H1 (cell line): ENCODE measurements around the gene EVC2. TPM values are rescaled to one million over a fixed set of nuclear protein-coding genes. Genes with fewer than 3 reads are reported as not detected.

ENCODE experiments used
- CTCF ChIA-PET: fragments of 300-600 bp; sonication (Branson Sonifier 250); formaldehyde crosslinking; loops from one replicate; lab custom pipeline; 2021; ENCODE audit not compliant: partially characterized antibody; lab: Charles Lee
- POLR2A ChIA-PET: fragments of 300-600 bp; sonication (Branson Sonifier 250); formaldehyde crosslinking; loops from one replicate; lab custom pipeline; 2021; ENCODE audit warnings: inconsistent platforms; ENCODE audit not compliant: partially characterized antibody; lab: Charles Lee
- DNase-seq, 2 experiments: peaks; one replicate each; pipeline versions ENCODE4 v3.0.0 to v3.0.0-alpha.2; 2010 to 2022; ENCODE audit warnings: low spot score in 2 of 2, low read depth in 1 of 2, mixed read lengths in 1 of 2
- FAIRE-seq: peaks from 2 replicates; lab custom pipeline; 2011; peaks lifted over from hg19 to GRCh38; lab: Jason Lieb, UNC
- H2AFZ ChIP-seq: 2 replicates; pipeline ENCODE4 v1.8.1; 2012; ENCODE audit warnings: low read length, inconsistent platforms
- H2AK5ac ChIP-seq: 2 replicates; pipeline ENCODE4 v1.6.1; 2013; ENCODE audit warnings: low read depth, low read length
- H2BK120ac ChIP-seq: replicated peaks from 2 replicates; pipeline ENCODE3; 2013; ENCODE audit warnings: low read depth, low read length, inconsistent platforms
- H2BK12ac ChIP-seq: 2 replicates; pipeline ENCODE4 v1.6.1; 2013; ENCODE audit warnings: low read depth, low read length
- H2BK15ac ChIP-seq: 2 replicates; pipeline ENCODE4 v1.6.1; 2013; ENCODE audit warnings: low read length
- H2BK20ac ChIP-seq: 2 replicates; pipeline ENCODE4 v1.6.1; 2013; ENCODE audit warnings: low read length
- H2BK5ac ChIP-seq: 2 replicates; pipeline ENCODE4 v1.6.1; 2013; ENCODE audit warnings: low read depth, low read length
- H3K14ac ChIP-seq: 2 replicates; pipeline ENCODE4 v1.6.1; 2013; ENCODE audit warnings: inconsistent platforms; ENCODE audit not compliant: insufficient read length
- H3K18ac ChIP-seq: 2 replicates; pipeline ENCODE4 v1.6.1; 2013; ENCODE audit warnings: low read length; ENCODE audit errors: extremely low read depth
- H3K23ac ChIP-seq: 2 replicates; pipeline ENCODE4 v1.6.1; 2013; ENCODE audit warnings: inconsistent platforms; ENCODE audit not compliant: insufficient read length
- H3K23me2 ChIP-seq: 2 replicates; pipeline ENCODE4 v1.6.1; 2013; ENCODE audit warnings: low read depth, low read length
- H3K27ac ChIP-seq: 2 replicates; pipeline ENCODE4 v1.6.1; 2011; ENCODE audit warnings: low read depth, low read length, inconsistent platforms
- H3K27me3 ChIP-seq, 4 experiments: replicated peaks in 1 of 4; 1 replicate in 1 of 4; 2 replicates in 3 of 4; pipeline versions ENCODE4 v1.6.1 to v1.8.1; 2011 to 2013; ENCODE audit warnings: low read length in 3 of 4, mild to moderate bottlenecking in 3 of 4, inconsistent platforms in 2 of 4, mixed read lengths in 2 of 4, moderate library complexity in 1 of 4; ENCODE audit not compliant: control insufficient read depth in 3 of 4, insufficient read depth in 3 of 4; ENCODE audit errors: extremely low read depth in 1 of 4
- H3K36me3 ChIP-seq, 4 experiments: 2 replicates each; pipeline versions ENCODE4 v1.6.1 to v1.8.1; 2011 to 2013; ENCODE audit warnings: mild to moderate bottlenecking in 4 of 4, low read length in 3 of 4, moderate library complexity in 2 of 4, control low read depth in 1 of 4, inconsistent platforms in 1 of 4; ENCODE audit not compliant: insufficient read depth in 4 of 4, control insufficient read depth in 2 of 4
- H3K4ac ChIP-seq: replicated peaks from 2 replicates; pipeline ENCODE3; 2013; ENCODE audit warnings: low read length, low read depth, mixed read lengths, inconsistent platforms; ENCODE audit not compliant: insufficient read length
- H3K4me1 ChIP-seq, 4 experiments: replicated peaks in 1 of 4; 1 replicate in 1 of 4; 2 replicates in 3 of 4; pipeline versions ENCODE4 v1.6.1 to v1.8.1; 2011 to 2013; ENCODE audit warnings: low read length in 3 of 4, inconsistent platforms in 2 of 4, mixed read lengths in 1 of 4; ENCODE audit not compliant: insufficient read depth in 4 of 4, control insufficient read depth in 3 of 4
- H3K4me2 ChIP-seq, 2 experiments: 2 replicates each; pipeline versions ENCODE4 v1.6.1 to v1.8.1; 2011 to 2013; ENCODE audit warnings: low read depth in 2 of 2, low read length in 2 of 2, control low read depth in 1 of 2, inconsistent platforms in 1 of 2, mild to moderate bottlenecking in 1 of 2; ENCODE audit not compliant: insufficient read depth in 1 of 2
- H3K4me3 ChIP-seq, 4 experiments: fragments of 200-600, 300-600 bp in 1 of 4; sonication (generic), shearing (Covaris generic), sonication (Bioruptor Twin) in 1 of 4; 2 replicates each; pipeline versions ENCODE4 v1.5.1 to v1.8.1; 2011 to 2016; ENCODE audit warnings: low read length in 4 of 4, low read depth in 3 of 4, control low read depth in 2 of 4, inconsistent platforms in 2 of 4, mild to moderate bottlenecking in 2 of 4, mixed read lengths in 1 of 4, moderate library complexity in 1 of 4; ENCODE audit not compliant: insufficient read depth in 2 of 4; ENCODE audit errors: extremely low read depth in 1 of 4
- H3K56ac ChIP-seq: replicated peaks from 2 replicates; pipeline ENCODE3; 2013; ENCODE audit warnings: low read depth, mild to moderate bottlenecking, mixed read lengths, low read length, inconsistent platforms; ENCODE audit not compliant: insufficient read length
- H3K79me1 ChIP-seq: 2 replicates; pipeline ENCODE4 v1.6.1; 2013; ENCODE audit warnings: low read depth, low read length, control low read depth
- H3K79me2 ChIP-seq, 2 experiments: 2 replicates each; pipeline versions ENCODE4 v1.6.1 to v1.8.1; 2012 to 2013; ENCODE audit warnings: low read length in 2 of 2, mild to moderate bottlenecking in 2 of 2, inconsistent platforms in 1 of 2; ENCODE audit not compliant: insufficient read depth in 2 of 2, control insufficient read depth in 1 of 2
- H3K9ac ChIP-seq, 4 experiments: replicated peaks in 1 of 4; 1 replicate in 1 of 4; 2 replicates in 3 of 4; pipeline versions ENCODE4 v1.6.1 to v1.8.1; 2011 to 2013; ENCODE audit warnings: low read depth in 3 of 4, low read length in 3 of 4, control low read depth in 2 of 4, mild to moderate bottlenecking in 2 of 4, moderate library complexity in 2 of 4, inconsistent platforms in 1 of 4; ENCODE audit errors: extremely low read depth in 1 of 4
- H3K9me3 ChIP-seq, 2 experiments: 2 replicates each; pipeline versions ENCODE4 v1.6.1 to v1.8.1; 2012 to 2013; ENCODE audit warnings: mild to moderate bottlenecking in 2 of 2, moderate library complexity in 2 of 2, control low read depth in 1 of 2, inconsistent platforms in 1 of 2, low read depth in 1 of 2, low read length in 1 of 2, mixed read lengths in 1 of 2; ENCODE audit not compliant: insufficient read depth in 2 of 2
- H4K20me1 ChIP-seq, 2 experiments: replicated peaks in 1 of 2; 2 replicates each; pipeline versions ENCODE3 to v1.8.1; 2011 to 2013; ENCODE audit warnings: inconsistent platforms in 2 of 2, low read length in 2 of 2, mild to moderate bottlenecking in 1 of 2; ENCODE audit not compliant: insufficient read depth in 2 of 2, control insufficient read depth in 1 of 2
- H4K5ac ChIP-seq: 2 replicates; pipeline ENCODE4 v1.6.1; 2013; ENCODE audit warnings: low read length, low read depth, mixed read lengths, inconsistent platforms; ENCODE audit not compliant: insufficient read length
- H4K8ac ChIP-seq: 2 replicates; pipeline ENCODE4 v1.8.0; 2013; ENCODE audit warnings: mild to moderate bottlenecking, moderate library complexity, low read length, inconsistent platforms; ENCODE audit not compliant: insufficient read depth; ENCODE audit errors: extremely low read depth
- H4K91ac ChIP-seq: replicated peaks from 2 replicates; pipeline ENCODE3; 2013; ENCODE audit warnings: low read length, mixed read lengths, inconsistent platforms; ENCODE audit not compliant: insufficient read length
- ATF2 ChIP-seq: IDR thresholded peaks from 2 replicates; pipeline ENCODE4 v1.6.1; 2012; ENCODE audit warnings: low read length, inconsistent platforms
- CBX8 ChIP-seq: fragments of 300-800, 300-1000 bp; sonication (generic); IDR thresholded peaks from 2 replicates; pipeline ENCODE4 v1.7.1; 2016; ENCODE audit warnings: low read depth, low read length, borderline replicate concordance
- CEBPB ChIP-seq: IDR thresholded peaks from 2 replicates; pipeline ENCODE4 v1.6.1; 2012; ENCODE audit warnings: low read depth, low read length
- E2F6 ChIP-seq: IDR thresholded peaks from 2 replicates; pipeline ENCODE4 v1.6.1; 2012; ENCODE audit warnings: inconsistent platforms
- EZH2 ChIP-seq: fragments of 200-600 bp; sonication (generic); IDR thresholded peaks from 2 replicates; pipeline ENCODE4 v1.7.1; 2012; ENCODE audit warnings: low read depth, mild to moderate bottlenecking, moderate library complexity, low read length, inconsistent platforms; ENCODE audit not compliant: severe bottlenecking
- KDM4A ChIP-seq: IDR thresholded peaks from one replicate; pipeline ENCODE4 v1.7.1; 2012; ENCODE audit warnings: low read depth, mild to moderate bottlenecking, moderate library complexity, low read length, inconsistent platforms; ENCODE audit not compliant: severe bottlenecking
- RNF2 ChIP-seq: fragments of 200-900, 300-1000 bp; sonication (generic); IDR thresholded peaks from 2 replicates; pipeline ENCODE4 v1.7.1; 2016; ENCODE audit warnings: borderline replicate concordance, low read depth, mild to moderate bottlenecking, antibody characterized with exemption, low read length; ENCODE audit not compliant: poor library complexity, severe bottlenecking; ENCODE audit errors: missing control alignments
- SIX5 ChIP-seq: IDR thresholded peaks from 2 replicates; pipeline ENCODE4 v1.6.1; 2011; ENCODE audit warnings: mild to moderate bottlenecking, low read depth, low read length
- TAF7 ChIP-seq: optimal IDR thresholded peaks from 2 replicates; pipeline ENCODE3; 2011; ENCODE audit warnings: low read depth, mild to moderate bottlenecking, inconsistent platforms, low read length, moderate library complexity, borderline replicate concordance
- TEAD4 ChIP-seq: IDR thresholded peaks from 2 replicates; pipeline ENCODE4 v1.6.1; 2012; ENCODE audit warnings: low read depth, low read length, inconsistent platforms, mixed read lengths
- WGBS, 2 experiments: shearing (Covaris generic) in 1 of 2; methylation state at CpG; one replicate each; pipeline versions ENCODE4 v1.1.6 to v1.1.7; 2013 to 2015; ENCODE audit warnings: low lambda C conversion rate in 2 of 2, mixed read lengths in 2 of 2, inconsistent platforms in 1 of 2, low coverage in 1 of 2, missing lambda C conversion rate in 1 of 2; ENCODE audit not compliant: insufficient replicate concordance in 2 of 2, insufficient coverage in 1 of 2, insufficient read length in 1 of 2; ENCODE audit errors: extremely low coverage in 1 of 2, missing lambda C conversion rate in 1 of 2; 5-methylcytosine and 5-hydroxymethylcytosine counted together
- polyA plus RNA-seq, 7 experiments: library from polyadenylated mRNA; depleted of rRNA in 3 of 7; stranded (reverse) in 5 of 7; unstranded in 2 of 7; fragments of >200 nt in 5 of 7; fragments of 200-250 nt in 2 of 7; gene quantifications; 1 replicate in 5 of 7; 2 replicates in 1 of 7; 4 replicates in 1 of 7; pipeline versions ENCODE4 v1.2.1 to v1.2.3, GENCODE V29; 2011 to 2013; ENCODE audit warnings: missing spikeins in 2 of 7, mixed read lengths in 2 of 7
- total RNA-seq: library from RNA; stranded (reverse); fragmentation: NEBNext Ultra II Directional; extraction: Animal tissue kit (Norgen Biotek cat#: 25700); gene quantifications from 2 replicates; pipeline ENCODE4 v1.2.1, GENCODE V29; 2021

The EVC2 gene
- total and polyA plus RNA-seq, 2 of the 8 experiments (the other 6 are each of a cell fraction or from before 2014, with no cell fraction given) = 0.73 to 5.9 TPM

GRCh38 chr4:5616331-5616950, 91.9 kb downstream of the EVC2 start:
- FAIRE-seq = no peak
- POLR2A ChIA-PET = interaction anchor here (0.5 kb wide), 1 partner anchor 31 kb away, joined by 3 read pairs; no protein-coding TSS in a partner anchor
- no peak for DNase-seq
- TF ChIP-seq E2F6 (no peak), TAF7 (no peak), CBX8 (no peak), RNF2 (no peak), CEBPB (no peak), EZH2 (no peak), TEAD4 (no peak), ATF2 (no peak), KDM4A (no peak), SIX5 (no peak)

More at GRCh38 chr4:5616331-5616950, 91.9 kb downstream of the EVC2 start:
- Histone ChIP-seq H2AFZ (no peak overlapping the region), H3K4me3 (no peak overlapping the region), H4K91ac (no peak overlapping the region), H3K18ac (no peak overlapping the region), H2BK12ac (no peak overlapping the region), H3K27ac (no peak overlapping the region), H2BK5ac (no peak overlapping the region), H3K23me2 (no peaks in the 10 kb centered on the region), H2BK15ac (no peak overlapping the region), H3K9ac (no peak overlapping the region), H3K27me3 (no peaks in the 10 kb centered on the region), H3K4me2 (no peak overlapping the region), H2AK5ac (no peak overlapping the region), H3K14ac (no peak overlapping the region), H4K20me1 (no peaks in the 10 kb centered on the region), H3K4me1 (no peaks in the 10 kb centered on the region), H3K36me3 (peaks cover 0 to 5% (median 0%) of the 10 kb centered on the region in 4 experiments; a peak in 2 of 8 replicates), H2BK120ac (no peak overlapping the region), H3K56ac (no peak overlapping the region), H3K4ac (no peak overlapping the region), H3K79me2 (no peaks in the 10 kb centered on the region), H3K23ac (no peak overlapping the region), H4K8ac (no peak overlapping the region), H3K79me1 (no peaks in the 10 kb centered on the region), H4K5ac (no peak overlapping the region), H3K9me3 (no peaks in the 10 kb centered on the region), H2BK20ac (no peak overlapping the region)
- WGBS, 2 experiments = 79% methylated on average over 16 of the region's 16 CpGs; no CpG with 5 or more reads in 1 of the 2 experiments
- CTCF ChIA-PET = no interaction called here
